ENCODE results near the gene DKK3.

DKK3 gene

GRCh38 chr11:11980841-11981308 lies 27.6 kb downstream of the DKK3 start:
- no peak for DNase-seq

GRCh38 chr11:11980200-11980599 lies 28.2 kb downstream of the DKK3 start:
- DNase-seq = no peak

GRCh38 chr11:11979488-11980117 lies 28.8 kb downstream of the DKK3 start:
- no peak for DNase-seq

GRCh38 chr11:11978792-11979487 lies 29.5 kb downstream of the DKK3 start:
- no peak for DNase-seq

GRCh38 chr11:11978098-11978637 lies 30.3 kb downstream of the DKK3 start:
- no peak for DNase-seq

- no peak for DNase-seq
Measured at GRCh38 chr11:11977206-11977938, 31.1 kb downstream of the DKK3 start.

GRCh38 chr11:11976481-11977127 lies 31.8 kb downstream of the DKK3 start:
- no peak for DNase-seq

- no peak for DNase-seq
Measured at GRCh38 chr11:11975201-11976092, 33.0 kb downstream of the DKK3 start.

- no peak for DNase-seq
Measured at GRCh38 chr11:11973866-11974265, 34.6 kb downstream of the DKK3 start.

- no peak for DNase-seq
Measured at GRCh38 chr11:11973361-11973800, 35.0 kb downstream of the DKK3 start.

GRCh38 chr11:11972730-11973341 lies 35.6 kb downstream of the DKK3 start:
- DNase-seq = no peak

GRCh38 chr11:11971906-11972547 lies 36.4 kb downstream of the DKK3 start:
- DNase-seq = no peak

- no peak for DNase-seq
Measured at GRCh38 chr11:11970556-11970955, 37.9 kb downstream of the DKK3 start.

- DNase-seq = no peak
Measured at GRCh38 chr11:11969380-11970215, 38.8 kb downstream of the DKK3 start.

- no peak for DNase-seq
Measured at GRCh38 chr11:11968511-11969280, 39.7 kb downstream of the DKK3 start.

- no peak for DNase-seq
Measured at GRCh38 chr11:11967669-11968510, 40.5 kb downstream of the DKK3 start.

GRCh38 chr11:11966826-11967668 lies 41.4 kb downstream of the DKK3 start:
- peak; percentile 56 to 58 for DNase-seq

Measured in NCI-H1930 (cell line).